Vagina (tissue), 2 donors: ENCODE data around the gene GSG1L2.

Source experiments
- POLR2A ChIP-seq, 2 donors: fragments of 450-650 bp; IDR thresholded peaks; one replicate each; pipeline ENCODE4 v1.6.1; 2017; ENCODE audit warnings: antibody characterized with exemption in 2 of 2, mild to moderate bottlenecking in 2 of 2, moderate library complexity in 2 of 2
- TF ChIP-seq, protein P1 (sequence below), 3 experiments: fragments of 450-650 bp in 2 of 3; fragments of 200-600 bp in 1 of 3; sonication (generic) in 1 of 3; IDR thresholded peaks; one replicate each; pipeline ENCODE4 v1.5.1; 2017 to 2019; ENCODE audit warnings: antibody characterized with exemption in 3 of 3, mild to moderate bottlenecking in 2 of 3, moderate library complexity in 2 of 3

- TF ChIP-seq, protein P1, sequence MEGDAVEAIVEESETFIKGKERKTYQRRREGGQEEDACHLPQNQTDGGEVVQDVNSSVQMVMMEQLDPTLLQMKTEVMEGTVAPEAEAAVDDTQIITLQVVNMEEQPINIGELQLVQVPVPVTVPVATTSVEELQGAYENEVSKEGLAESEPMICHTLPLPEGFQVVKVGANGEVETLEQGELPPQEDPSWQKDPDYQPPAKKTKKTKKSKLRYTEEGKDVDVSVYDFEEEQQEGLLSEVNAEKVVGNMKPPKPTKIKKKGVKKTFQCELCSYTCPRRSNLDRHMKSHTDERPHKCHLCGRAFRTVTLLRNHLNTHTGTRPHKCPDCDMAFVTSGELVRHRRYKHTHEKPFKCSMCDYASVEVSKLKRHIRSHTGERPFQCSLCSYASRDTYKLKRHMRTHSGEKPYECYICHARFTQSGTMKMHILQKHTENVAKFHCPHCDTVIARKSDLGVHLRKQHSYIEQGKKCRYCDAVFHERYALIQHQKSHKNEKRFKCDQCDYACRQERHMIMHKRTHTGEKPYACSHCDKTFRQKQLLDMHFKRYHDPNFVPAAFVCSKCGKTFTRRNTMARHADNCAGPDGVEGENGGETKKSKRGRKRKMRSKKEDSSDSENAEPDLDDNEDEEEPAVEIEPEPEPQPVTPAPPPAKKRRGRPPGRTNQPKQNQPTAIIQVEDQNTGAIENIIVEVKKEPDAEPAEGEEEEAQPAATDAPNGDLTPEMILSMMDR (IDR thresholded peaks at IDR 0.05): no peak
- TF ChIP-seq POLR2A (IDR thresholded peaks at IDR 0.05): no peak
Measured at GRCh38 chr17:9833922-9834321, 12.0 kb upstream of the GSG1L2 start.
